ENCODE results near the gene CD69.
"Not testable (repeated sequence)": the region's sequence is repeated elsewhere in the genome, so short reads cannot be mapped to it uniquely, and the experiment has no call there.

Gene CD69

GRCh38 chr12:9725213-9725870 is 35.4 kb downstream of the CD69 start:
- no peak overlapping the region for H3K4me3 ChIP-seq (ENCODE audit: low read depth, low read length)
- DNase-seq (ENCODE audit: low read depth, low spot score): no peak
- in situ Hi-C loops (cut with HindIII; ENCODE audit: low sequenced_read_pairs): no loop called here
- TF ChIP-seq, protein P1, sequence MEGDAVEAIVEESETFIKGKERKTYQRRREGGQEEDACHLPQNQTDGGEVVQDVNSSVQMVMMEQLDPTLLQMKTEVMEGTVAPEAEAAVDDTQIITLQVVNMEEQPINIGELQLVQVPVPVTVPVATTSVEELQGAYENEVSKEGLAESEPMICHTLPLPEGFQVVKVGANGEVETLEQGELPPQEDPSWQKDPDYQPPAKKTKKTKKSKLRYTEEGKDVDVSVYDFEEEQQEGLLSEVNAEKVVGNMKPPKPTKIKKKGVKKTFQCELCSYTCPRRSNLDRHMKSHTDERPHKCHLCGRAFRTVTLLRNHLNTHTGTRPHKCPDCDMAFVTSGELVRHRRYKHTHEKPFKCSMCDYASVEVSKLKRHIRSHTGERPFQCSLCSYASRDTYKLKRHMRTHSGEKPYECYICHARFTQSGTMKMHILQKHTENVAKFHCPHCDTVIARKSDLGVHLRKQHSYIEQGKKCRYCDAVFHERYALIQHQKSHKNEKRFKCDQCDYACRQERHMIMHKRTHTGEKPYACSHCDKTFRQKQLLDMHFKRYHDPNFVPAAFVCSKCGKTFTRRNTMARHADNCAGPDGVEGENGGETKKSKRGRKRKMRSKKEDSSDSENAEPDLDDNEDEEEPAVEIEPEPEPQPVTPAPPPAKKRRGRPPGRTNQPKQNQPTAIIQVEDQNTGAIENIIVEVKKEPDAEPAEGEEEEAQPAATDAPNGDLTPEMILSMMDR (IDR thresholded peaks at IDR 0.05; ENCODE audit: low read depth, low read length): no peak

- no peak overlapping the region for H3K4me3 ChIP-seq (ENCODE audit: low read depth, low read length)
- no peak for DNase-seq (ENCODE audit: low read depth, low spot score)
- in situ Hi-C loops (cut with HindIII; ENCODE audit: low sequenced_read_pairs): no loop called here
- TF ChIP-seq, protein P1 (IDR thresholded peaks at IDR 0.05; ENCODE audit: low read depth, low read length): no peak
These were observed 36.7 kb downstream of the CD69 start for GRCh38 chr12:9724023-9724422.

GRCh38 chr12:9721394-9722092 is 39.2 kb downstream of the CD69 start:
- in situ Hi-C loops (cut with HindIII; ENCODE audit: low sequenced_read_pairs): no loop called here
- H3K4me3 ChIP-seq (ENCODE audit: low read depth, low read length): no peak overlapping the region
- DNase-seq (ENCODE audit: low read depth, low spot score): no peak
- TF ChIP-seq, protein P1 (IDR thresholded peaks at IDR 0.05; ENCODE audit: low read depth, low read length): no peak

DNA sequence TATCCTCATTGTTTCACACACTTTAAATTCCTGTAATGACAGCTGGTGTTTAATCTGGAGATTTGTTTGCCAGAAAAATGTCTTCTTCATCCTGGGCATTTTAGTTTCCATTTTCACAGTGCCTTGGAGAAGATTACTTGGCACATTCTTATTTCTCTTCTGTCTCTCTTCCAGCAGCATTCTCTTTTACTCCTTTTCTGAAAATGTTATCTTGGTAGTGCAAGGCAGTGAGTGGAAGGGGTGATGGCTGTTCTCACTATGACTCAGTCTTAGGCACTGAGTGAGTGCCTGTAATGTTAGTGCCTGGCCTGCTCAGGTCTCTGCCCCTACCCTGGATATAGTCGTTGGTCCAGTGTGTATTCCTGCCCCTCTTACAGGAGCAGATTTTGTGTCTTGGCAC is 40.9 kb downstream of the CD69 start:
- no peak for DNase-seq (ENCODE audit: low read depth, low spot score)
- in situ Hi-C loops (cut with HindIII; ENCODE audit: low sequenced_read_pairs): no loop called here
- TF ChIP-seq, protein P1 (IDR thresholded peaks at IDR 0.05; ENCODE audit: low read depth, low read length): no peak
- no peak overlapping the region for H3K4me3 ChIP-seq (ENCODE audit: low read depth, low read length)

DNA sequence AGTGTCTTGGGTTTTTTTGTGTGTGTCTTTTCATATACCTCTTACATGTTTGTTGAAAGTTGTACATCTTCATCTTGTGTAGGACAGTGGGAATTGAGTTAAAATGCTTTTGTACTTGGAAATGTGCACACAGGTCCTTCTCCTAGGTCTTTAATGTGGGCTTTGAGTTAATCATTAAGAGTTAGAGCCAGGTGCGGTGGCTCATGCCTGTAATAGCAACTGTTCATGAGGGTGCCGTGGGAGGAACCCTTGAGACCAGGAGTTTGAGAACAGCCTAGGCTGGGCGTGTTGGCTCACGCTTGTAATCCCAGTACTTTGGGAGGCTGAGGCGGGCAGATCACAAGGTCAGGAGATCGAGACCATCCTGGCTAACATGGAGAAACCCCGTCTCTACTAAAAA is 41.7 kb downstream of the CD69 start:
- TF ChIP-seq, protein P1 (IDR thresholded peaks at IDR 0.05; ENCODE audit: low read depth, low read length): no peak
- DNase-seq (ENCODE audit: low read depth, low spot score): no peak
- in situ Hi-C loops (cut with HindIII; ENCODE audit: low sequenced_read_pairs): no loop called here
- no peak overlapping the region for H3K4me3 ChIP-seq (ENCODE audit: low read depth, low read length)

DNA sequence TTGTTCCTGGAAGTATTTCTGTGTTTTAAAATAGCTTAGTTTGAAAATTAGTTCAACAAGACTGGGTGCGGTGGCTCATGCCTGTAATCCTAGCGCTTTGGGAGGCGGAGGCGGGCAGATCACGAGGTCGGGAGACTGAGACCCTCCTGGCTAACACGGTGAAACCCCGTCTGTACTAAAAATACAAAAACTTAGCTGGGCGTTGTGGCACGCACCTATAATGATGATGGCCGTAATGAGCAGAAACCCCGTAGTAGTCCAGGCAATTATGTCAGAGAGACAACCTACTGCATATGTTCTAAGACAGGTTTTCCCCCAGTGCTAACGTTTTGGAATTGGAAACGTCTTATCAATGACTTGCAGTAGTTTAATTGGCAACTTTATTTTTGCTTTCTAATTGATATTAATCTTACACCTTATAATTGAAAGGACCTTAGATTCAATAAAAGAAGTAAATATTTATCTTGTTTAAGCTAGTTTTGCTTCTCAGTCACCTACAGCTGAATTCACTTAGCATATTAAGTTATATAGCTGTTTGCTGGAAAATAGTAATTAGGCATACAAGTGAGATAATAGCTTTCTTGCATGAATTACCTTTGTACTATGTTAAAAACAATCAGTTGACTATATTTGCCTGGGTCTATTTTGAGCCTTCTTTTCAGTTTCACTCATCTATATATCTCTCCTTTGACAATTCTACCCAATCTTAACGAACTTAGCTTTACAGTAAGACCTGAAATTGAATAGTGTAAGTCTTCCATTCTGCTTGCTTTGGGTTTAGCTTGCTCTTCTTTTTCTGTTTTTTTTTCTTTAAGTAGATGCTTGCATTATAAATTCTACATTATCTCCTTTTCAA is 43.4 kb downstream of the CD69 start:
- no peak for DNase-seq (ENCODE audit: low read depth, low spot score)
- H3K4me3 ChIP-seq (ENCODE audit: low read depth, low read length): no peak overlapping the region
- TF ChIP-seq, protein P1 (IDR thresholded peaks at IDR 0.05; ENCODE audit: low read depth, low read length): no peak
- in situ Hi-C loops (cut with HindIII; ENCODE audit: low sequenced_read_pairs): no loop called here

GRCh38 chr12:9713032-9713558 is 47.6 kb downstream of the CD69 start:
- H3K4me3 ChIP-seq (ENCODE audit: low read depth, low read length); DNase-seq (ENCODE audit: low read depth, low spot score); in situ Hi-C loops (cut with HindIII; ENCODE audit: low sequenced_read_pairs): not testable (repeated sequence)

Data from astrocyte of the spinal cord (primary cell).